ENCODE data around the gene SLAMF8. TPM values are rescaled to one million over a fixed set of nuclear protein-coding genes. Genes with fewer than 3 reads are reported as not detected.

Gene SLAMF8
- total and polyA plus RNA-seq, 10 donors: 12.9 to 40.0 (median 18.7) TPM

DNA sequence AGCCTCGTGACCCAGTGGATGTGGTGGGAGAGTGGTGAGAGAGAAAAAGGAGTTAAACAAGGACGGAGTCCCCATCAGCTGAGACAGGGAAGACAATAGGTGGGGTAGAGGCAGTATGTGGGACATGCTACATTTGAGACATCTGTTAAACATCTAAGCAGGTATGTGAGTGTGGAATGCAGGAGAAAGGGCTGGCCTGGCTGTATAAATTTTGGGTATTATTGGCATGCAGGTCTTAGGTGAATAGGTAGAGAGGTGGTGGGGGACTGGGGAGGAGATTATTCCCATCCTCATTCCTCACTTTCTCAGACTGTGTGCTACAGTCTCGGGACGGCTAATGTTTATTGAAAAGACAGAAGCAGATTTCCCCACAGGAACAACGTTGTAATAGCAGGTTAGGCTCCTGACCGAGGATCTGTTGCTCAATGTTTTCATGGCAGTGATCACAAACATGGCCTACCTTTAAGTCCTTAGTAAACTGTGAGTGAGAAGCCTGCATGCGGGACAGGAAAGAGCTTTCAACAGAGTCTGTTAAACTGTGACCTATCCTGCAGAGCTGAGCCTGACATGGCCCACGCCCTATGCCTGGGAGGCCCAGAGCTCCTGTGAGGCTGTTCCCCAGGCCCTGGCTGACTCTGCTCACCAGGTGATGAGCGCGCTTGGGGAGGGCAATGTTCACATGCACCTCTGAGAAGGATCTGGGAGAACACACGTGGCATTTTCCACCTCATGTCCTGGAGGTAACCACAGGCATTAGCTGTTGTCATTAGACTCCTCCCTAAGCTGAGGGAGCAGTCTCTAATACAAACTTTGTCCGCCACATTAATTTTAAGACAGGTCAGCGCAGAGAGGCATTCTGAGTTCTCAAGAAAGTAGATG lies 19.3 kb downstream of the SLAMF8 start:
- H3K27ac ChIP-seq: no peak overlapping the region
- no peaks in the 10 kb centered on the region for H3K9me3 ChIP-seq
- H3K4me3 ChIP-seq: no peak overlapping the region
- no peak for TF ChIP-seq POLR2AphosphoS5 (IDR thresholded peaks at IDR 0.05)
- TF ChIP-seq, protein P1, sequence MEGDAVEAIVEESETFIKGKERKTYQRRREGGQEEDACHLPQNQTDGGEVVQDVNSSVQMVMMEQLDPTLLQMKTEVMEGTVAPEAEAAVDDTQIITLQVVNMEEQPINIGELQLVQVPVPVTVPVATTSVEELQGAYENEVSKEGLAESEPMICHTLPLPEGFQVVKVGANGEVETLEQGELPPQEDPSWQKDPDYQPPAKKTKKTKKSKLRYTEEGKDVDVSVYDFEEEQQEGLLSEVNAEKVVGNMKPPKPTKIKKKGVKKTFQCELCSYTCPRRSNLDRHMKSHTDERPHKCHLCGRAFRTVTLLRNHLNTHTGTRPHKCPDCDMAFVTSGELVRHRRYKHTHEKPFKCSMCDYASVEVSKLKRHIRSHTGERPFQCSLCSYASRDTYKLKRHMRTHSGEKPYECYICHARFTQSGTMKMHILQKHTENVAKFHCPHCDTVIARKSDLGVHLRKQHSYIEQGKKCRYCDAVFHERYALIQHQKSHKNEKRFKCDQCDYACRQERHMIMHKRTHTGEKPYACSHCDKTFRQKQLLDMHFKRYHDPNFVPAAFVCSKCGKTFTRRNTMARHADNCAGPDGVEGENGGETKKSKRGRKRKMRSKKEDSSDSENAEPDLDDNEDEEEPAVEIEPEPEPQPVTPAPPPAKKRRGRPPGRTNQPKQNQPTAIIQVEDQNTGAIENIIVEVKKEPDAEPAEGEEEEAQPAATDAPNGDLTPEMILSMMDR (IDR thresholded peaks at IDR 0.05 in 8 of 11, conservative IDR thresholded peaks at IDR 0.05 in 3 of 11): no peak
- no peak for TF ChIP-seq POLR2A (IDR thresholded peaks at IDR 0.05)
- intact Hi-C loops (cut with DNase I; ENCODE audit: low total_unique reads): no loop called here
- H3K27me3 ChIP-seq (replicated peaks in 1 of 7): no peaks in the 10 kb centered on the region
- H3K4me1 ChIP-seq: peaks cover 0 to 12% (median 4%) of the 10 kb centered on the region in 6 donors
- 70 to 86% (median 81%) methylated on average over 13 of the region's 13 CpGs for WGBS, 5 donors
- no peaks in the 10 kb centered on the region for H3K36me3 ChIP-seq
- no peak for DNase-seq

- H3K36me3 ChIP-seq: no peaks in the 10 kb centered on the region
- no peak for DNase-seq
- H3K27me3 ChIP-seq (replicated peaks in 1 of 7): no peaks in the 10 kb centered on the region
- H3K4me3 ChIP-seq: no peak overlapping the region
- peaks cover 0 to 17% (median 7%) of the 10 kb centered on the region in 6 donors for H3K4me1 ChIP-seq
- TF ChIP-seq, protein P1 (IDR thresholded peaks at IDR 0.05 in 8 of 11, conservative IDR thresholded peaks at IDR 0.05 in 3 of 11): no peak
- TF ChIP-seq POLR2A (IDR thresholded peaks at IDR 0.05): no peak
- no peak for TF ChIP-seq POLR2AphosphoS5 (IDR thresholded peaks at IDR 0.05)
- WGBS, 5 donors: 43 to 86% (median 59%) methylated on average over 1 to 4 of the region's 4 CpGs
- intact Hi-C loops (cut with DNase I; ENCODE audit: low total_unique reads): no loop called here
- no peak overlapping the region for H3K27ac ChIP-seq
- H3K9me3 ChIP-seq: no peaks in the 10 kb centered on the region
Observed at GRCh38 chr1:159847231-159847630, 20.6 kb downstream of the SLAMF8 start.

DNA sequence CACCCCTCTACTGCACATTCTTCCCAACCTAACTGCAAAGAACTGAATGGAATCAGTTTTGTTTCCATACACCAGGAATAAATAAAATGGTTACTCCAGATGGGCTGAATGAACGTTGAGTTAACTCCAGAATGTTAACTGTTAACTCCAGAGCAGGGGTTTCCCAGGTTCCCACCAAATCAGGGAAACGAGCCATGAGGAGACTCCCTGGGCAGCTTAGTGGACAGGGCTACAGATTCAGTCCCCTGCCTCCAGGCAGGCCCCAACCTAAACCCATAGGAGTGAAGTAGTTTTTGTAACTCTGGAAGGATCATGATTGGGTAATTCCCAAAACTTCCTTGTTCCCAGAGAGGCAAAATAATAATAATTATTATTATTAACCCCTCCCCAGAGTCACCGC lies 21.7 kb downstream of the SLAMF8 start:
- Histone ChIP-seq H3K36me3 (no peaks in the 10 kb centered on the region), H3K27me3 (replicated peaks in 1 of 7) (no peaks in the 10 kb centered on the region), H3K27ac (no peak overlapping the region), H3K4me1 (peaks cover 0 to 26% (median 11%) of the 10 kb centered on the region in 6 donors), H3K9me3 (no peaks in the 10 kb centered on the region), H3K4me3 (no peak overlapping the region)
- DNase-seq: no peak
- TF ChIP-seq POLR2AphosphoS5 (IDR thresholded peaks at IDR 0.05) (no peak), POLR2A (IDR thresholded peaks at IDR 0.05) (no peak)
- TF ChIP-seq, protein P1 (IDR thresholded peaks at IDR 0.05 in 8 of 11, conservative IDR thresholded peaks at IDR 0.05 in 3 of 11): no peak
- intact Hi-C loops (cut with DNase I; ENCODE audit: low total_unique reads): no loop called here
- WGBS, 5 donors: 37 to 91% (median 55%) methylated on average over 3 of the region's 3 CpGs

GRCh38 chr1:159849626-159850366 lies 23.1 kb downstream of the SLAMF8 start:
- DNase-seq: no peak
- intact Hi-C loops (cut with DNase I; ENCODE audit: low total_unique reads): no loop called here
- Histone ChIP-seq H3K9me3 (no peaks in the 10 kb centered on the region), H3K27ac (no peak overlapping the region), H3K4me3 (no peak overlapping the region), H3K4me1 (peaks cover 0 to 40% (median 25%) of the 10 kb centered on the region in 6 donors), H3K36me3 (no peaks in the 10 kb centered on the region), H3K27me3 (replicated peaks in 1 of 7) (peaks cover 0 to 8% (median 0%) of the 10 kb centered on the region in 7 donors)
- TF ChIP-seq POLR2A (IDR thresholded peaks at IDR 0.05) (no peak), POLR2AphosphoS5 (IDR thresholded peaks at IDR 0.05) (no peak)
- TF ChIP-seq, protein P1 (IDR thresholded peaks at IDR 0.05 in 8 of 11, conservative IDR thresholded peaks at IDR 0.05 in 3 of 11): no peak
- 32 to 61% (median 40%) methylated on average over 2 of the region's 2 CpGs for WGBS, 5 donors
